ENCODE results near the gene FKBP1B.

FKBP1B gene

GRCh38 chr2:24075915-24076848 lies 26.6 kb downstream of the FKBP1B start, which contains the start of gene SF3B6:
TSS of gene SF3B6 (minus strand) at chr2:24076326. CDS start at chr2:24076229, 97 bp downstream.
- Histone ChIP-seq H3K36me3 (ENCODE audit: insufficient read depth, low read length) (peaks cover 26% of the 10 kb centered on the region), H3K4me3 (ENCODE audit: low read depth in 1 of 2, low read length in 2 of 2) (peak within 1 kb of the TSS; percentile 72 to 78), H3K27ac (ENCODE audit: low read depth, low read length) (peak within 1 kb of the TSS; percentile 80), H3K9ac (ENCODE audit: low read length) (peak within 1 kb of the TSS; percentile 74), H3K4me1 (ENCODE audit: insufficient read depth, low read length) (peaks cover 14% of the 10 kb centered on the region), H3K27me3 (ENCODE audit: control insufficient read depth in 1 of 2, insufficient read depth in 2 of 2, low read length in 2 of 2) (no peaks in the 10 kb centered on the region), H3K9me3 (ENCODE audit: low read length) (no peaks in the 10 kb centered on the region)

DNA sequence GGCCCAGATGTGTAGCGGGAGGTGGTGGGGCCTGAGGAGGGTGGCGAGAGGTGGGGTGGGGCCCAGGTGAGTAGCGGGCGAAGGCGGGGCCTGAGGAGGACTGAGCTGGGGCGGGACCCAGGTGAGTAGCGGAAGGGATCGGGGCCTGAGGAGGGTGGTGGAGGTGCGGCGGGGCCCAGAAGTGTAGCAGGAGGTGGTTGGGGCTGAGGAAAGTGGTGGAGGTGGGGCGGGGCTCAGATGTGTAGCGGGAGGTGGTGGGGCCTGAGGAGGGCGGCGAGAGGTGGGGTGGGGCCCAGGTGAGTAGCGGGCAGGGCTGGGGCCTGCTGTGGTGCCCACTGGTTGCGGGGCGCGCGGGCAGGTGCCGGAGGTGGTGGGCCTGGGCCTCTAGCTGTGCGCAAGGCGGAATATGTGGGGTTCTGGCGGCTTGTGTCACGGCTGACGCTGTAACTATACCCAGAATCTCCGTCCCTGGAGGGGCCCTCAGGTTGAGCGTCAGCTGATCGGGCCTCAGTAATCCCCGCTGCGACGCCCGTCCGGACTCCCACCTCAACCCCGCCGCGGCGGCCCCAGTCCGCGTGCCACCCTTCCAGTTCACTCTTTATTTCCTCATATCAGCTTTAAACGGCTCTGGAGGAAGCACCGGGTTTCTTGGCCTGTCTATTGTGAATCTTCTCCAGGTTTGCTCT lies 27.5 kb downstream of the FKBP1B start:
- Histone ChIP-seq H3K36me3 (ENCODE audit: insufficient read depth, low read length) (peaks cover 29% of the 10 kb centered on the region), H3K4me3 (ENCODE audit: low read depth in 1 of 2, low read length in 2 of 2) (peak overlapping the region; percentile 72 to 78), H3K27me3 (ENCODE audit: control insufficient read depth in 1 of 2, insufficient read depth in 2 of 2, low read length in 2 of 2) (no peaks in the 10 kb centered on the region), H3K4me1 (ENCODE audit: insufficient read depth, low read length) (peaks cover 14% of the 10 kb centered on the region), H3K27ac (ENCODE audit: low read depth, low read length) (peak overlapping the region; percentile 80), H3K9me3 (ENCODE audit: low read length) (no peaks in the 10 kb centered on the region), H3K9ac (ENCODE audit: low read length) (peak overlapping the region; percentile 27)

DNA sequence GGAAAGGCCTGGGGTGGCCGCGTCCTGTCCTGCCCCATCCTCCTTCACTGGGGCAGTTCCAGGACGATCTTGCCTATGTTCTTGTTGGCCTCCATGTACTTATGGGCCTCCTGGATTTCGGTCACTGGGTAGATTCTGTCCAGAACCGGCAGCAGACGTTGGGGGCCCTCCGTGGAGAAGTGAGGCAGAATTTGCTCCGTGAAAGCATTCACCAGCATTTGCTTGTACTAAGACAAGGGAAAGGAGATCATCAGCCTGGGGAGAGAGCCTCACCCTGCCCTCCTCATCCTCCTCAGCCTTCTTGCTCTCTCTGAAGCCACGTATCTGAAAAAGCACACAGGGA lies 28.0 kb downstream of the FKBP1B start:
- peaks cover 14% of the 10 kb centered on the region for H3K4me1 ChIP-seq (ENCODE audit: insufficient read depth, low read length)
- H3K9ac ChIP-seq (ENCODE audit: low read length), result peak overlapping the region; percentile 27
- H3K27me3 ChIP-seq (ENCODE audit: control insufficient read depth in 1 of 2, insufficient read depth in 2 of 2, low read length in 2 of 2), result no peaks in the 10 kb centered on the region
- peak overlapping the region; percentile 72 to 78 for H3K4me3 ChIP-seq (ENCODE audit: low read depth in 1 of 2, low read length in 2 of 2)
- H3K9me3 ChIP-seq (ENCODE audit: low read length), result no peaks in the 10 kb centered on the region
- peaks cover 32% of the 10 kb centered on the region for H3K36me3 ChIP-seq (ENCODE audit: insufficient read depth, low read length)
- H3K27ac ChIP-seq (ENCODE audit: low read depth, low read length), result peak overlapping the region; percentile 80

- peaks cover 16% of the 10 kb centered on the region for H3K4me1 ChIP-seq (ENCODE audit: insufficient read depth, low read length)
- no peaks in the 10 kb centered on the region for H3K9me3 ChIP-seq (ENCODE audit: low read length)
- H3K27ac ChIP-seq (ENCODE audit: low read depth, low read length), result peak overlapping the region; percentile 80
- H3K36me3 ChIP-seq (ENCODE audit: insufficient read depth, low read length), result peaks cover 33% of the 10 kb centered on the region
- peak overlapping the region; percentile 27 for H3K9ac ChIP-seq (ENCODE audit: low read length)
- peak overlapping the region; percentile 72 to 78 for H3K4me3 ChIP-seq (ENCODE audit: low read depth in 1 of 2, low read length in 2 of 2)
- H3K27me3 ChIP-seq (ENCODE audit: control insufficient read depth in 1 of 2, insufficient read depth in 2 of 2, low read length in 2 of 2), result no peaks in the 10 kb centered on the region
These were observed 28.3 kb downstream of the FKBP1B start for GRCh38 chr2:24077879-24078278.

GRCh38 chr2:24080701-24081100 lies 31.2 kb downstream of the FKBP1B start:
- Histone ChIP-seq H3K36me3 (ENCODE audit: insufficient read depth, low read length) (peaks cover 31% of the 10 kb centered on the region), H3K27ac (ENCODE audit: low read depth, low read length) (no peak overlapping the region), H3K4me1 (ENCODE audit: insufficient read depth, low read length) (peaks cover 23% of the 10 kb centered on the region)

DNA sequence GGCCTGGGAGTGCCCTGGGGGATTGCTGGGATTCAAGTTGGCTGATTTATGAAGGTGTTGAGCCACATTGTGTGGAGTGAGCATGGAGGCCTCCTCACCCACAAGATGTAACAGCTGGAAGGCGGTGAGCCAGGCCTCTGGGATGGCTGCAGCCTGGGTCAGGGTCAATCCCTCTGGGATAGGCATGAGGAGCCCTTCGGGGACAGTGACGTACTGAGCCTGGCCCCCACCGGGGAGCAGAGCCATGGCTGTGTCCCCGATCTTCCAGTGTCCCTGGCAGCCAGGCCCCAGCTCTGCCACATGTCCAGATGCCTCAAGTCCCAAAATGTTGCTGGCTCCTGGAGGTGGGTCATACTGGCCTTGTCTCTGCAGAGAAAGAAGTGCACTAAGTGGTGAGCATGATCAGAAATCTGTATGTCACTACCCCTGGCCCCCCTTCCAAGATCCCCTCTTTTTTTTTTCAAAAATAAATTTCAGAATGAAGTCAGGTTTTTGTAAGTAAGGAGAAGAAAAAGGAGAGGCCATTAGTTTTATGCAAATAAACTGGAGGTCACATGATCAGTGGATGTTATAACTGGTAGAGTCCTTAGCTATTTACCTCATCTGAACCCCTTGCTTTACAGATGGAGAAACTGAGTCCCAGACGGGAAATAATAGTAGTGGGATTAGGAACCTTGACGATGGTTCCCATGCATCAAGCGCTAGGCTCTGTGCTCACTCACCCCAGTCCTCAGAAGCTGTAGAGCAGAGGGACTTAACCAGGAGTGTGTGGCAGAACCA lies 33.4 kb downstream of the FKBP1B start:
- H3K9ac ChIP-seq (ENCODE audit: low read length), result peak overlapping the region; percentile 70
- peaks cover 31% of the 10 kb centered on the region for H3K36me3 ChIP-seq (ENCODE audit: insufficient read depth, low read length)
- no peaks in the 10 kb centered on the region for H3K27me3 ChIP-seq (ENCODE audit: control insufficient read depth in 1 of 2, insufficient read depth in 2 of 2, low read length in 2 of 2)
- H3K27ac ChIP-seq (ENCODE audit: low read depth, low read length), result peak overlapping the region; percentile 99
- no peaks in the 10 kb centered on the region for H3K9me3 ChIP-seq (ENCODE audit: low read length)
- H3K4me1 ChIP-seq (ENCODE audit: insufficient read depth, low read length), result peaks cover 16% of the 10 kb centered on the region
- peak overlapping the region; percentile 74 to 96 for H3K4me3 ChIP-seq (ENCODE audit: low read depth in 1 of 2, low read length in 2 of 2)

More at GRCh38 chr2:24080701-24081100, 31.2 kb downstream of the FKBP1B start:
- Histone ChIP-seq H3K9ac (ENCODE audit: low read length) (no peak overlapping the region), H3K9me3 (ENCODE audit: low read length) (no peaks in the 10 kb centered on the region), H3K27me3 (ENCODE audit: control insufficient read depth in 1 of 2, insufficient read depth in 2 of 2, low read length in 2 of 2) (no peaks in the 10 kb centered on the region), H3K4me3 (ENCODE audit: low read depth in 1 of 2, low read length in 2 of 2) (no peak overlapping the region)

DNA sequence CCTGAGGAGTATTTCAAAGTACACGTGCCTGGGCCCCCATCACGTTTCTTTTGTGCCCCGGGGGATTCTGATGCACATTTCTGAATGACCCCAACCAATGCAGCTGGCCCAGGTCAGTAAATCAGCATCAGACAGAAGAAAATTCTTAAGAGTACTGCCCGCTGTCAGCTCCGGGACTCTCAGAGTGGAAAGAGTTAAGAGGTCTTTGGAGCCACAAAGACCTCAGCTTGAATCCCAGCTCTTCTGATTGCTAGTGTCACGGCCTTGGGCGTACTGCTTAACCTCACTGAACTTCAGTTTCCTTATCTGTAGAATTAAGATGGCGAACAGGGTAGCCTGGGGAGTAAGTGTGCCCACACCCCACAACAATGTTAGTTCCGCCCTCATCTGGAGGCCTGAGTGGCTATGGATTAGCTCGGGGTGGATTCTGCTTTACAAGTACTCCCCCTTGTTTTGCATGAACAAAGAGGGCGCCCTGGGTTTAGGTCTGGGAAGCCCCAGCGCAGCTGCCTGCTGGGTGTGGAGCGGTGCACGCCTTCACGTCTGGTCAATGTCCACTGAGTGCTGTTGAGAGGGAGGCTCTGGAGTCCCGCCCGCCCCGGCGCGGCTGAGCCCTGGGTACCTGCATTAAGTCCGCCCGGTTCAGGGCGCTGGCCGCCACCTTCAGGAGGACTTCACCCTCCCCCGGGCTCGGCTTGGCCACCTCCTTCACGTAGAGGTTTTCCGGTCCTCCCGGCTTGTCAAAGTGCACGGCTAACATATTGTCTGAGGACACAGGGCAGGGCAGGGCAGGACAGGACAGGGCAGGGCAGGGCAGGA lies 34.2 kb downstream of the FKBP1B start:
- Histone ChIP-seq H3K9ac (ENCODE audit: low read length) (peak overlapping the region; percentile 70), H3K9me3 (ENCODE audit: low read length) (no peaks in the 10 kb centered on the region), H3K27ac (ENCODE audit: low read depth, low read length) (peak overlapping the region; percentile 99), H3K36me3 (ENCODE audit: insufficient read depth, low read length) (peaks cover 28% of the 10 kb centered on the region), H3K4me3 (ENCODE audit: low read depth in 1 of 2, low read length in 2 of 2) (peak overlapping the region; percentile 74 to 96), H3K27me3 (ENCODE audit: control insufficient read depth in 1 of 2, insufficient read depth in 2 of 2, low read length in 2 of 2) (no peaks in the 10 kb centered on the region), H3K4me1 (ENCODE audit: insufficient read depth, low read length) (peaks cover 16% of the 10 kb centered on the region)

- Histone ChIP-seq H3K27me3 (ENCODE audit: control insufficient read depth in 1 of 2, insufficient read depth in 2 of 2, low read length in 2 of 2) (no peaks in the 10 kb centered on the region), H3K4me1 (ENCODE audit: insufficient read depth, low read length) (peaks cover 16% of the 10 kb centered on the region), H3K9me3 (ENCODE audit: low read length) (no peaks in the 10 kb centered on the region), H3K9ac (ENCODE audit: low read length) (peak within 1 kb of the TSS; percentile 85), H3K36me3 (ENCODE audit: insufficient read depth, low read length) (peaks cover 20% of the 10 kb centered on the region), H3K27ac (ENCODE audit: low read depth, low read length) (peak within 1 kb of the TSS; percentile 99), H3K4me3 (ENCODE audit: low read depth in 1 of 2, low read length in 2 of 2) (peak within 1 kb of the TSS; percentile 74 to 96)
These were observed 35.1 kb downstream of the FKBP1B start, which contains the start of gene TP53I3 for GRCh38 chr2:24084386-24085199. TSS of gene TP53I3 (minus strand) at chr2:24084834. CDS start at chr2:24084326, 508 bp downstream.

DNA sequence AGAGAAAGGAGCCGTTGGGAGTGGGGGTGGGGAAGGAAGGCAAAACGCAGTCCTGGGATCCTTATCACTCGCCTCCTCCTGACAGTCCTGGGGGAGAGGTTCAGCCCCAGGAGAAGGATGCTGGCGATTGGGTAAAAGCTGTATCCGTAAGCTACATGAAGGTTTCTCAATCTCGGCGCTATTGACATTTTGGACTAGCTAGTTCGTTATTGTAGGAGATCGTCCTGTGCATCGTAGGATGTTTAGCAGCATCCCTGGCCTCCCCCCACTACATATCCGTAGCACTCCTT lies 35.6 kb downstream of the FKBP1B start:
- Histone ChIP-seq H3K27ac (ENCODE audit: low read depth, low read length) (peak overlapping the region; percentile 99), H3K9me3 (ENCODE audit: low read length) (no peaks in the 10 kb centered on the region), H3K9ac (ENCODE audit: low read length) (peak overlapping the region; percentile 85), H3K4me3 (ENCODE audit: low read depth in 1 of 2, low read length in 2 of 2) (peak overlapping the region; percentile 74 to 96), H3K4me1 (ENCODE audit: insufficient read depth, low read length) (peaks cover 16% of the 10 kb centered on the region), H3K27me3 (ENCODE audit: control insufficient read depth in 1 of 2, insufficient read depth in 2 of 2, low read length in 2 of 2) (no peaks in the 10 kb centered on the region), H3K36me3 (ENCODE audit: insufficient read depth, low read length) (peaks cover 20% of the 10 kb centered on the region)

DNA sequence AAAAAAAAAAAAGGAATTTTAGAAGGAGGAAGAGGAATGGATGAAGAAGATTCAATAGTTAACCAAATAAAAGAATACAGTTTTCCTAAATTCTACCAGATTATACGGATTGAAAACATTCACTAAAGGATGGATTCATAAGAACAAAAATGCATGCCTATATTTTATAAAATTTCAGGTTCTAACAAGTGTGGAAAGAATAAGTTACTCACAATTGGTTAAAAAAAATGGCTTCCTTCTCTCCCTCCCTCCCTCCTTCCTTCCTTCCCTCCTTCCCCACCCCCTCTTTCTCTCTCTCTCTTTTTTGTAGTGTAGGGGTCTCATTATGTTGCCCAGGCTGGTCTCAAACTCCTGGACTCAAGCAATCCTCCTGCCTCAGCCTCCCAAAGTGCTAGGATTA lies 36.7 kb downstream of the FKBP1B start:
- H3K4me3 ChIP-seq (ENCODE audit: low read depth in 1 of 2, low read length in 2 of 2), result no peak overlapping the region
- H3K9me3 ChIP-seq (ENCODE audit: low read length), result no peaks in the 10 kb centered on the region
- peaks cover 10% of the 10 kb centered on the region for H3K36me3 ChIP-seq (ENCODE audit: insufficient read depth, low read length)
- no peaks in the 10 kb centered on the region for H3K27me3 ChIP-seq (ENCODE audit: control insufficient read depth in 1 of 2, insufficient read depth in 2 of 2, low read length in 2 of 2)
- no peak overlapping the region for H3K9ac ChIP-seq (ENCODE audit: low read length)
- peaks cover 16% of the 10 kb centered on the region for H3K4me1 ChIP-seq (ENCODE audit: insufficient read depth, low read length)
- no peak overlapping the region for H3K27ac ChIP-seq (ENCODE audit: low read depth, low read length)

All from muscle layer of colon (tissue), 2 donors.